ENCODE results near the gene ADAM11.
A peak's percentile ranks its signal among the peaks of the same experiment; 100 is the strongest.

The ADAM11 gene

GRCh38 chr17:44759086-44759915 lies 513 bp downstream of the ADAM11 start:
- no peak for DNase-seq

GRCh38 chr17:44759916-44760243 lies 1.1 kb downstream of the ADAM11 start:
- DNase-seq = no peak

DNA sequence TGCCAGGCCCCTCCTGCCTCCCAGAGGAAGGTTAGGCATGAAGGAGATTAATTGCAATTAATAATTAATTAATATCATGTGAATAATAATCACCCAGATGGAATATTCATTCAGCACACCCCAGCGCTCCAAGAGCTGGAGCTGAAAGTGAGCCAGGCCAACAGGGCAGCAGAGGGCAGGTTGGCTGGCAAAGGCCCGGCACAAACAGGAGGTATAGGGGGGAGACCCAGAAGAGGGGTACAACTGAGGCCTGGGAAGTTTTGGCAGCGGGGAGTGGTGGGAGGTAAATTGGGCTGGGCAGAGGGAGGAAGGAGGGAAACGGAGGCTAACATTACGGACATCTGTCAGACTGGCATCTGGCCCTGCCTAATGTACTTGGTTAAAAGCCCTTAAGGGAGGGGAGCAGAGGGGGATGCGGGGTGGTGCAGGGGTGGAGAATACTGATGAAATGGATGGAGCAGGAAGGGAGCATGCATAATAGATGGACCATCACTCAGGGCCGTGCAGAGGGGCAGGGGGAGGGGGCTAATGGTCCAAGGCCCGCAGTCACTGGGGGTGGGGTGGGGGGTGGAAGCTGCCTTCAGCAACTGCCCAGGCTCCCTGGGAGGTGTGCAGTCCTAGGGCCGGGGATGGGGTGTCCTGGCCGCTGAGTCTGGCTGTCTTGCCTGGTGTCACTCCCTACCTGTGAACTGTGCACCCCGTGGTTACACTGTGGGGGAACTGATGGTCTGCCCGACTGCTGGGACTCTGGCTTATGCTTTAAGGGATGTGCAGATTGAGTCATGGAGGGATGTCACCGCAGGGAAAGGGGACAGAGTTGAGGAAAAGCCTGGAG lies 1.9 kb downstream of the ADAM11 start:
- DNase-seq = no peak

DNA sequence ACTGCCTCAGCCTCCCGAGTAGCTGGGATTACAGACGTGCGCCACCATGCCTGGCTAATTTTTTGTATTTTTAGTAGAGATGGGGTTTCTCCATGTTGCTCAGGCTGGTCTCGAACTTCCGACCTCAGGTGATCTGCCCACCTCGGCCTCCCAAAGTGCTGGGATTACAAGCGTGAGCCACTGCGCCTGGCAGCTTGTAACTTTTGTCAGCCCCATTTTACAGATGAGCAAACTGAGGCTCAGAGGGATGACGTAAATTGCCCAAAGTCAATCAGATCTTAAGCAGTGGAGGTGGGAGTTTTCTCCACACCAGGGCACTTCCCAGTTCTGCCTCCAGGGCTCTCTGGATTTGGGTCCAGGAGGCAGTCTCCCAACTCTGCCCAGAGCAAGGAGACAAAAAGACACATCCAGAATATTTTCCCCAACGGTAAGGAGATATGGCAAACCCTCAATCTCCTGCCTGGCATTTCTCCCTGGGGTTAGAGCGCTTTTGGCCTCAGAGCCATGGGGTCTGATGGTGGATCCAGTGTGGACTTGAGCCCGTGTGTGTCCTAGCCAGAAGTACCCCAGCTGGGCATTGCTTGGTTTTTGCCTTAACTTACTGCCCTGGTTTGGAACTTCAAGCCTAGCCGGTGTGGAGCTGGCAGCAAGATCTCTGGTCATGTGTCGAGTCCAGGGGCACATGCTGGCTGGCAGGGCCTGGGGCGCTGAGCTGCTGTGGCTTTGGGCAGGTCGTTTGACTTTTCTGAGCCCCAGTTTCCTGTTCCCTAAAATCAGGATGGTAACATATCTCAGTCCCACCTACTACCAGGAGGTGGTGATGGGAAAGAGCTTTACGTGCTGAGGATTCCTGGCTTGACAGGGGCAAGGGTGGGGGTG lies 3.4 kb downstream of the ADAM11 start:
- DNase-seq = no peak

GRCh38 chr17:44763170-44763569 lies 4.4 kb downstream of the ADAM11 start:
- no peak for DNase-seq

- no peak for DNase-seq
Measured at GRCh38 chr17:44765965-44766364, 7.2 kb downstream of the ADAM11 start.

GRCh38 chr17:44766409-44767038 lies 7.7 kb downstream of the ADAM11 start:
- no peak for DNase-seq

GRCh38 chr17:44767493-44767892 lies 8.7 kb downstream of the ADAM11 start:
- DNase-seq = no peak

DNA sequence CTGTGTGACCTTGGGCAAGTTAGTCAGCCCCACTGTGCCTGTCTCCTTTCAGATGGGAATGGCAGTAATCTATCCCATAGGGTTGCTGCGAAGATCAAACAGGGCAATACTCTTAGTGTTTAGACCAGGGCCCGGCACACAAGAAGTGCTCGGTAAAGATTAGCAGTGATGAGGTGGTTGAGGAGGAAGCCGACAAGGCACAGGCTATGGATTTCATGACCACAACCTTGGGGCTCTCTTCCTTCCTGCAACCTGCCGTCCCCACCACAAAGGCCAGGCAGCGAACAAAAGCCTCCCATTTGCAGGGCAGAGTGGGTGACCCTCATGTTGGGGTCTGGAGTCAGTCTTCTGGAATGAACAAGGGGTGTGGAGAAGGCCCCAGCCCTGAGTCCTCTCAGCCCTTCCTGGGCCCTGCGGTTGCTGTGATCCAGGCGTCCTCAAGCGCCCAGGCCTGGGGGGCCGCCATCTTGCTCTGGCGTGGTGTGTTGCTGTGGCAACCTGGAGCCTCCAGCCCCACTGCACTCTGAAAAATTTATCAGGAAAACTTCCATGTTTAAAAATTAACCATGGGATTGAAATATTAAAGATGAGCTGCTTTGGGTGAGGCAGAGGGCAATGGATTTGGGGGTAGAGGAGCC lies 9.8 kb downstream of the ADAM11 start:
- no peak for DNase-seq

- no peak for DNase-seq
Measured at GRCh38 chr17:44769230-44769629, 10.4 kb downstream of the ADAM11 start.

DNA sequence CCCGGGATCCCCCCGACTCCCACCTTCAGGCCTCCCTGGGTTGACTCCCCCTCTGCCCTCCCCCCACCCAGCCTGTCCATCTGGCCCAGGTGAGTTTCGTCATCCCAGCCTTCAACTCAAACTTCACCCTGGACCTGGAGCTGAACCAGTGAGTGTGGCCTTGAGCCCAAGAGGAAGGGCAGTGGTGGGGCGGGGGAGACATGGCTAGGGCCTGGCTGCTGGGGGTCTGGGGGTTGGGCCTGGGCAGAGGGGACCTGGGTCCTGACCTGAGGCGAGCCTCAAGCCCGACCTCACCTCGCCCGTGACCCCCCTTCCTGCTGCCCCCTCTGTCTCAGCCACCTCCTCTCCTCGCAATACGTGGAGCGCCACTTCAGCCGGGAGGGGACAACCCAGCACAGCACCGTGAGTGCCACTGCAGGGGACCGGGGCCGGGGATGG lies 10.9 kb downstream of the ADAM11 start:
- DNase-seq = no peak

DNA sequence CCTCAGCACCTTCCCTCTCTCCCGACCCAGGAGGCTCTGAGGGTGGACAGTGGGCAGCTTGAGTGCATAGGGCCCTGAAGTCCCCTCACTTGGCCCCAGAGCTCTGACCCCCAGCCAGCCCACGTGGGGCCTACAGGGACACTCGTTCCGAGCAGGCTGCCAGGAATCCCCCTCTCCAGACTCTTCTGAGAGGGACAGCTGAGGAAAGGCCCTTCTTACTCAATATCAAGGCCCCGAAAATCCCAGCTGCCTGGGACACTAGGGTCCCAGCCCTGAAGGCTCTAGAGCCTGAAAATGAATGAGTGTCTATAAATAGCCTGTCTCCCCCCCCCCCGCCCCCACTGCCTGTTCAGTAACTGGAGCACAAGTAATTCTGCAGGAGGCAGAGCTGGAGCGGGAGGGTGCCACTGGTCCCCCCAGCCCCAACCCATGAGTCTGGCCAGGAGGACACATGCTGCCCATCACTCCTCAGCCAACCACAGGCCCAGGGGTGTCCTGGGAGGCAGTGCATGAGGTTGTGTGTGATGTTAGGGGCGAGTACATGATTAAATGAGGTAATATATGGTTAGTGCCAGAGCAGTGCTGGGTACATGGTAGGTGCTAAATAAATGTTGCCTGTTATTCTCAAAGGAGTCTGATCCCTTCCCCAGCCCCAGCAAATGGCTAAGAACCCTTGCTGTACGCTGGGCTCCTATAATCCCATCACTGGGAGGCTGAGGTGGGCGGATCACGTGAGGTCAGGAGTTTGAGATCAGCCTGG lies 11.6 kb downstream of the ADAM11 start:
- DNase-seq = no peak

GRCh38 chr17:44772308-44773045 lies 13.7 kb downstream of the ADAM11 start:
- DNase-seq = no peak

GRCh38 chr17:44773140-44773539 lies 14.4 kb downstream of the ADAM11 start:
- DNase-seq = no peak

DNA sequence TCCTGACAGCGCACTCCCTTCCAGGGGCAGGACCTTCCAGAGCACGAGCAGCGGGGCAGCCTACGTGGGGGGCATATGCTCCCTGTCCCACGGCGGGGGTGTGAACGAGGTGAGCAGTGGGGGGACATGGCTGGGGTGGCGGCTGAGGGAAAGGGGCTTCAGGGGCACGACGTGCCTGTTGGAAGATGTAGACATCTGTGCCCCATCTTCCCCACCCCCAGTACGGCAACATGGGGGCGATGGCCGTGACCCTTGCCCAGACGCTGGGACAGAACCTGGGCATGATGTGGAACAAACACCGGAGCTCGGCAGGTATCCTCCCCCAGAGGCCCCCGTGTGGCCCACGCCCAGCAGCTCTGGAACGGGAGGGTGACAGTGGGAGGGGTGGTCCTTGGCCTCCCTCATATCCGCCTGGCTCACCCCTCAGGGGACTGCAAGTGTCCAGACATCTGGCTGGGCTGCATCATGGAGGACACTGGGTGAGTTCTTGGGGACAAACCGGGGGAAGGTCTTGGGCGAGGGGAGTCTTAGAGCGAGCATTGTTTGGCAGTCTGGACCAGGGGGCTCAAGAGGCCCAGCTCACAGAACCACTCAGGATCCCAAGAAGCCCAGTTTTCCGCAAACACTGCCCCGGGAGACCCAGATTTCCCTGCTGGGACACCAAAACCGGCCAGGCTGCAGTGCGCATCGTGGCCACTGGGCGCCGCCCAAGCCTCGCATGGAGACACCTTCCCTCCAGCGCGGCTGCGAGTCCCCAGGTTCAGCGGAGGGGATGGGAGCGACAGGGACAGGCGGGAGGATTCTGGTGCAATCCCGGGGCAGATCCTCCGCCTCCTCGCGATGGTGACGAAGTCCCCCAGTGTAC lies 15.7 kb downstream of the ADAM11 start:
- DNase-seq = peak; percentile 38

DNA sequence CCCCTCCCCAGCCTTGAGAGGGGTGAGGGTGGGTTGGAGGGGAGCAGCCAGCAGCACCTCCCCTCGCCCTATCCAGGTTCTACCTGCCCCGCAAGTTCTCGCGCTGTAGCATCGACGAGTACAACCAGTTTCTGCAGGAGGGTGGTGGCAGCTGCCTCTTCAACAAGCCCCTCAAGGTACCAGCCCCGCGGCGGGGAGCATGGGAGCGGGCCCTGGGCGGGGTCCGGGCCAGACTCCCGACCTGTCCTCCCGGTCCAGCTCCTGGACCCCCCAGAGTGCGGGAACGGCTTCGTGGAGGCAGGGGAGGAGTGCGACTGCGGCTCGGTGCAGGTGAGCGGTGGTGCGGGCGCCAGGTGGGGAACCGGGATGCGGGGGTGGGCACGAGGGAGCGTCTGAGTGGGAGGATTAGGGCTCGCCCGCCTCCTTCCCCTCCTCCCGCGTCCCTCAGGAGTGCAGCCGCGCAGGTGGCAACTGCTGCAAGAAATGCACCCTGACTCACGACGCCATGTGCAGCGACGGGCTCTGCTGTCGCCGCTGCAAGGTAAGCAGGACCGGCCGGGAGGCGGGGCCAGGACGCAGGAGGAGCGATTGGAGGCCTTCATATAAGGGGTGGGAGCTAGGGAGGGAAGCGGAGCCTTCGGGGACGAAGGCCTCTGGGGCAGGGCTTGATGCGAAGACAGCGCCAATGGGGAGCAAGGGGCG lies 16.5 kb downstream of the ADAM11 start:
- peak; percentile 99 for DNase-seq

DNA sequence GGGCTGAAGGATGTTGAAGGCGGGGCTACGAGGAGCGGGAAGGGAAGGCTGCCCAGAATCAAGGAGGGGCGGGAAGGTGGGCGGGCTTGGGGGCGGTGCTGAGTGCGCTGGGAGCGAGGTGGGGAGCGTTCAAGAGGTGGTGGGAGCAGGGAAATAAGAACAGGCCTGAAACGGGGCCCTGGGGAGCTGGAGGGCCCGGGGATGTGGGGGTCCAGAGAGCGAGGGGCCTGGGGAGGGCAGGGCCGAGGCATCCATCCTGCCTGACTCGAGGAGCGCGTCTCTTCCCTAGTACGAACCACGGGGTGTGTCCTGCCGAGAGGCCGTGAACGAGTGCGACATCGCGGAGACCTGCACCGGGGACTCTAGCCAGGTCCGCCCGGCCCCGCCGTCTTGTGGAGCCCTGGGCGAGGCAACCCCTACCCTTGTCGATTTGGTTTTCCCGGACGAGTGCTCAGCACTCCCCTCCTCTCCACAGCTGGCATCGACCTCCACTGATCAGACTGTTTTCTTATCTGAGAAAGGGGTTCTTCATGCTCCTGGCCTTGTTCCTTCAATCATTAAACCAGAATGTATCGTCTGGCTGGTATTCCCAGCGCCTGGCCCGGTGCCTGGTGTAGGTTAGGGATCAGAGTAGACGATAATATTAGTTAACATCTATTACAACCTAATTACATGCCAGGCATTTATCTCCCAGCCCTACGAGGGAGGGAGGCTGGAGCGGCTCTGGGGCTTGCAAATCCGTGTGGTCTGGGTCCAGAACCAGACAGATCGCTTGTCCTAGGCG lies 17.2 kb downstream of the ADAM11 start:
- DNase-seq = no peak
